ENCODE data around the gene RPS19BP1. TPM values are rescaled to one million over a fixed set of nuclear protein-coding genes. Genes with fewer than 3 reads are reported as not detected.

RPS19BP1 gene
- total RNA-seq, 1 experiment from 2014 or later, result 80.4 TPM

DNA sequence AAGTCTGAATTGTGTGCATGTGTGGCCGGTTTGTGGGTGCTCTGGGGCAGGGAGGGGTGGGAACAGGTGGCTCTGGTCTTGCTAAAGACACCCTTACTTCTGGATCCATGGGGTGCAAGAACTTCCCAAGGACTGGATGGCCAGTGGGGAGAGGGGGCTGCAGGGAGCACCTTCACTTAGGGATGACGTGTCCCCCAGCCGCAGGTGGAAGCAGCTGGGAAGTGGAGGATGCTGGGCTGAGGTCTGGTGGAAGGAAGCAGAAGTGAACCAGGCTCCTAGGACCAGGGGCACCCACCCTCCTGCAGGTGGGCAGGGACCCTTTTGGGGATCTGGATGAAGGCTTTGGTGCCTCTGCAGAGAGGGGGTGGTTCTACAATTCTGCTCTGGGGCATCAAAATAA lies 40.4 kb downstream of the RPS19BP1 start:
- no TSS peak for BruUV-seq (replicated peaks)
- H2AFZ ChIP-seq (ENCODE audit: low read depth, low read length, poor library complexity, severe bottlenecking), result no peak overlapping the region
- intact Hi-C loops (cut with micrococcal nuclease), result no loop called here

DNA sequence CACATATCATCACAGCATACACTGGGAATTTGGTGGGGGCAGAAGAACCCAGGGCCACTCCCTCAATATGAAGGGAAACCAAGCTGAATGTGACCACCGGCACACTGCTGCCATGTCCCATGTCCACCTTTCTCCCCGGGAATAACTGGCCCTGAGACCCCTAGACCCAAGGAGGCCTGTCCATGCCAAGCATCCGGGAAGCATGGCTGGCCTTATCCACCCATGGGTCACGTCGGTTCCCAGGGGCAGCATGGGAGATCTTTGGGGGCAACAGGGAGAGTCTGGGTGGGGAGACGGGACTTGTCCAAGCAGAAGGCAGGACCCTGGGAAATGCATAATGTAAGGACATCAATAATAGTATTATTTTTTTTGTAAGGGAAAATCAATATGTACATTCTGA lies 40.9 kb downstream of the RPS19BP1 start:
- intact Hi-C loops (cut with micrococcal nuclease), result no loop called here
- Histone ChIP-seq H3K9me3 (ENCODE audit: control insufficient read depth in 1 of 2, insufficient read depth in 1 of 2, low read depth in 1 of 2, low read length in 2 of 2) (no peaks in the 10 kb centered on the region), H3K27me3 (ENCODE audit: insufficient read depth, low read length) (no peaks in the 10 kb centered on the region), H3K9ac (ENCODE audit: low read length) (no peak overlapping the region), H3K9me2 (ENCODE audit: insufficient read depth) (no peaks in the 10 kb centered on the region), H4K20me1 (ENCODE audit: insufficient read depth) (no peaks in the 10 kb centered on the region), H3K36me3 (ENCODE audit: control insufficient read depth in 1 of 2, insufficient read depth in 2 of 2, low read length in 2 of 2) (no peaks in the 10 kb centered on the region), H3K27ac (ENCODE audit: low read depth, low read length) (no peak overlapping the region), H2AFZ (ENCODE audit: low read depth, low read length, poor library complexity, severe bottlenecking) (no peak overlapping the region), H3K4me1 (ENCODE audit: control insufficient read depth in 1 of 2, insufficient read depth in 2 of 2, low read length in 2 of 2) (peaks cover 6 to 29% of the 10 kb centered on the region in 2 experiments), H3K4me2 (ENCODE audit: low read length) (no peak overlapping the region), H3K4me3 (replicated peaks in 1 of 2; ENCODE audit: low read depth in 1 of 2, low read length in 2 of 2) (no peak overlapping the region), H3K79me2 (ENCODE audit: insufficient read depth, low read length) (no peaks in the 10 kb centered on the region)
- ChIA-PET POLR2A (no interaction called here), CTCF (interaction anchor here (9.0 kb wide), 1 partner anchor 38 kb away, joined by 86 read pairs; no protein-coding TSS in a partner anchor), RAD21 (ENCODE audit: low non-redundant PET in 1 of 2, low total read pairs in 2 of 2, uncharacterized antibody in 2 of 2, unreplicated experiment in 2 of 2) (no interaction called here)
- ATAC-seq, result no peak
- no TSS peak for BruUV-seq (replicated peaks)
- DNase-seq (ENCODE audit: low read depth, low spot score), result no peak
- no peak for TF ChIP-seq SIN3A (IDR thresholded peaks at IDR 0.05; ENCODE audit: low read depth)
- TF ChIP-seq SRF (IDR thresholded peaks at IDR 0.05; ENCODE audit: low read depth), result no peak
- TF ChIP-seq, protein P1, sequence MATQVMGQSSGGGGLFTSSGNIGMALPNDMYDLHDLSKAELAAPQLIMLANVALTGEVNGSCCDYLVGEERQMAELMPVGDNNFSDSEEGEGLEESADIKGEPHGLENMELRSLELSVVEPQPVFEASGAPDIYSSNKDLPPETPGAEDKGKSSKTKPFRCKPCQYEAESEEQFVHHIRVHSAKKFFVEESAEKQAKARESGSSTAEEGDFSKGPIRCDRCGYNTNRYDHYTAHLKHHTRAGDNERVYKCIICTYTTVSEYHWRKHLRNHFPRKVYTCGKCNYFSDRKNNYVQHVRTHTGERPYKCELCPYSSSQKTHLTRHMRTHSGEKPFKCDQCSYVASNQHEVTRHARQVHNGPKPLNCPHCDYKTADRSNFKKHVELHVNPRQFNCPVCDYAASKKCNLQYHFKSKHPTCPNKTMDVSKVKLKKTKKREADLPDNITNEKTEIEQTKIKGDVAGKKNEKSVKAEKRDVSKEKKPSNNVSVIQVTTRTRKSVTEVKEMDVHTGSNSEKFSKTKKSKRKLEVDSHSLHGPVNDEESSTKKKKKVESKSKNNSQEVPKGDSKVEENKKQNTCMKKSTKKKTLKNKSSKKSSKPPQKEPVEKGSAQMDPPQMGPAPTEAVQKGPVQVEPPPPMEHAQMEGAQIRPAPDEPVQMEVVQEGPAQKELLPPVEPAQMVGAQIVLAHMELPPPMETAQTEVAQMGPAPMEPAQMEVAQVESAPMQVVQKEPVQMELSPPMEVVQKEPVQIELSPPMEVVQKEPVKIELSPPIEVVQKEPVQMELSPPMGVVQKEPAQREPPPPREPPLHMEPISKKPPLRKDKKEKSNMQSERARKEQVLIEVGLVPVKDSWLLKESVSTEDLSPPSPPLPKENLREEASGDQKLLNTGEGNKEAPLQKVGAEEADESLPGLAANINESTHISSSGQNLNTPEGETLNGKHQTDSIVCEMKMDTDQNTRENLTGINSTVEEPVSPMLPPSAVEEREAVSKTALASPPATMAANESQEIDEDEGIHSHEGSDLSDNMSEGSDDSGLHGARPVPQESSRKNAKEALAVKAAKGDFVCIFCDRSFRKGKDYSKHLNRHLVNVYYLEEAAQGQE (IDR thresholded peaks at IDR 0.05; ENCODE audit: low read depth), result no peak
- no peak for TF ChIP-seq ZNF274 (IDR thresholded peaks at IDR 0.05; ENCODE audit: low read depth, low read length)
- TF ChIP-seq, protein P2, sequence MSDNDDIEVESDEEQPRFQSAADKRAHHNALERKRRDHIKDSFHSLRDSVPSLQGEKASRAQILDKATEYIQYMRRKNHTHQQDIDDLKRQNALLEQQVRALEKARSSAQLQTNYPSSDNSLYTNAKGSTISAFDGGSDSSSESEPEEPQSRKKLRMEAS (IDR thresholded peaks at IDR 0.05), result no peak

More for the DNA sequence above, 40.4 kb downstream of the RPS19BP1 start:
- H3K36me3 ChIP-seq (ENCODE audit: control insufficient read depth in 1 of 2, insufficient read depth in 2 of 2, low read length in 2 of 2), result no peaks in the 10 kb centered on the region
- no peak overlapping the region for H3K9ac ChIP-seq (ENCODE audit: low read length)
- H3K4me1 ChIP-seq (ENCODE audit: control insufficient read depth in 1 of 2, insufficient read depth in 2 of 2, low read length in 2 of 2), result peaks cover 7 to 34% of the 10 kb centered on the region in 2 experiments
- no peaks in the 10 kb centered on the region for H4K20me1 ChIP-seq (ENCODE audit: insufficient read depth)
- H3K9me3 ChIP-seq (ENCODE audit: control insufficient read depth in 1 of 2, insufficient read depth in 1 of 2, low read depth in 1 of 2, low read length in 2 of 2), result no peaks in the 10 kb centered on the region
- TF ChIP-seq FOSL1 (IDR thresholded peaks at IDR 0.05; ENCODE audit: low read depth) (no peak), JUND (IDR thresholded peaks at IDR 0.05) (no peak), POLR2AphosphoS5 (IDR thresholded peaks at IDR 0.05; ENCODE audit: low read depth, low read length) (no peak), EGR1 (IDR thresholded peaks at IDR 0.05; ENCODE audit: low read depth) (no peak)
- TF ChIP-seq, protein P3, sequence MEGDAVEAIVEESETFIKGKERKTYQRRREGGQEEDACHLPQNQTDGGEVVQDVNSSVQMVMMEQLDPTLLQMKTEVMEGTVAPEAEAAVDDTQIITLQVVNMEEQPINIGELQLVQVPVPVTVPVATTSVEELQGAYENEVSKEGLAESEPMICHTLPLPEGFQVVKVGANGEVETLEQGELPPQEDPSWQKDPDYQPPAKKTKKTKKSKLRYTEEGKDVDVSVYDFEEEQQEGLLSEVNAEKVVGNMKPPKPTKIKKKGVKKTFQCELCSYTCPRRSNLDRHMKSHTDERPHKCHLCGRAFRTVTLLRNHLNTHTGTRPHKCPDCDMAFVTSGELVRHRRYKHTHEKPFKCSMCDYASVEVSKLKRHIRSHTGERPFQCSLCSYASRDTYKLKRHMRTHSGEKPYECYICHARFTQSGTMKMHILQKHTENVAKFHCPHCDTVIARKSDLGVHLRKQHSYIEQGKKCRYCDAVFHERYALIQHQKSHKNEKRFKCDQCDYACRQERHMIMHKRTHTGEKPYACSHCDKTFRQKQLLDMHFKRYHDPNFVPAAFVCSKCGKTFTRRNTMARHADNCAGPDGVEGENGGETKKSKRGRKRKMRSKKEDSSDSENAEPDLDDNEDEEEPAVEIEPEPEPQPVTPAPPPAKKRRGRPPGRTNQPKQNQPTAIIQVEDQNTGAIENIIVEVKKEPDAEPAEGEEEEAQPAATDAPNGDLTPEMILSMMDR (IDR thresholded peaks at IDR 0.05 in 2 of 3, conservative IDR thresholded peaks at IDR 0.05 in 1 of 3; ENCODE audit: borderline replicate concordance in 1 of 3, insufficient read depth in 1 of 3, low read depth in 2 of 3, low read length in 2 of 3), result no peak
- TF ChIP-seq, protein P2 (IDR thresholded peaks at IDR 0.05), result no peak
- no peak overlapping the region for H3K4me3 ChIP-seq (replicated peaks in 1 of 2; ENCODE audit: low read depth in 1 of 2, low read length in 2 of 2)
- H3K27ac ChIP-seq (ENCODE audit: low read depth, low read length), result no peak overlapping the region
- ATAC-seq, result no peak
- H3K4me2 ChIP-seq (ENCODE audit: low read length), result no peak overlapping the region
- no peaks in the 10 kb centered on the region for H3K9me2 ChIP-seq (ENCODE audit: insufficient read depth)
- DNase-seq (ENCODE audit: low read depth, low spot score), result no peak
- H3K79me2 ChIP-seq (ENCODE audit: insufficient read depth, low read length), result no peaks in the 10 kb centered on the region
- CTCF ChIA-PET, result interaction anchor here (9.0 kb wide), 1 partner anchor 37 kb away, joined by 86 read pairs; no protein-coding TSS in a partner anchor
- no peaks in the 10 kb centered on the region for H3K27me3 ChIP-seq (ENCODE audit: insufficient read depth, low read length)
- RAD21 ChIA-PET (ENCODE audit: low non-redundant PET in 1 of 2, low total read pairs in 2 of 2, uncharacterized antibody in 2 of 2, unreplicated experiment in 2 of 2), result interaction anchor here in 1 of 2 experiments (0.6 kb wide), 1 partner anchor 26 kb away, joined by 5 read pairs; no protein-coding TSS in a partner anchor
- POLR2A ChIA-PET, result no interaction called here
